GM12892 (cell line): ENCODE data around the gene RPTOR.

ENCODE experiments used
- POLR2AphosphoS5 ChIP-seq: IDR thresholded peaks from 2 replicates; pipeline ENCODE4 v1.6.1; 2011; ENCODE audit warnings: low read depth, low read length, control low read depth
- TAF1 ChIP-seq: IDR thresholded peaks from 2 replicates; pipeline ENCODE4 v1.6.1; 2011; ENCODE audit warnings: low read depth, mild to moderate bottlenecking, control low read depth, low read length, borderline replicate concordance

GRCh38 chr17:80920441-80920840 lies 375.8 kb downstream of the RPTOR start:
- TF ChIP-seq POLR2AphosphoS5: no peak
- TF ChIP-seq TAF1: no peak
